IMR-90 (cell line): ENCODE results near the gene UBE2N. TPM values are rescaled to one million over a fixed set of nuclear protein-coding genes. Genes with fewer than 3 reads are reported as not detected.

Experiments
- ATAC-seq: fragments of 200-7000 bp; cut with Tn5 transposase; 2 replicates; pipeline ENCODE4 v1.9.1; 2020; ENCODE audit warnings: low read depth, mild to moderate bottlenecking, moderate library complexity
- BruUV-seq: library from RNA; stranded (reverse); fragments of 400-500 nt; replicated peaks from 2 replicates; lab custom pipeline; 2021; lab: Mats Ljungman, UMichigan
- CTCF ChIA-PET: fragments of 300-600 bp; formaldehyde crosslinking; extraction: SDS; loops from one replicate; lab custom pipeline; 2021; ENCODE audit warnings: antibody characterized with exemption; lab: Yijun Ruan, JAX
- POLR2A ChIA-PET: fragments of 300-600 bp; sonication (Branson Sonifier 250); formaldehyde crosslinking; loops from one replicate; lab custom pipeline; 2022; ENCODE audit warnings: antibody characterized with exemption; ENCODE audit not compliant: unreplicated experiment; lab: Charles Lee
- DNase-seq: peaks from one replicate; pipeline ENCODE4 v3.0.0; 2013
- H2AFZ ChIP-seq: replicated peaks from 2 replicates; pipeline ENCODE3; 2013; ENCODE audit warnings: low read length, mild to moderate bottlenecking; ENCODE audit not compliant: poor library complexity
- H2AK5ac ChIP-seq: 2 replicates; pipeline ENCODE4 v1.6.1; 2013; ENCODE audit warnings: low read depth, low read length, inconsistent platforms
- H2AK9ac ChIP-seq: replicated peaks from 2 replicates; pipeline ENCODE3; 2013; ENCODE audit warnings: mild to moderate bottlenecking, low read depth, low read length, moderate library complexity; ENCODE audit not compliant: poor library complexity
- H2BK120ac ChIP-seq: 2 replicates; pipeline ENCODE4 v1.6.1; 2013; ENCODE audit warnings: low read depth, low read length, inconsistent platforms
- H2BK15ac ChIP-seq: 3 replicates; pipeline ENCODE4 v1.6.1; 2013; ENCODE audit warnings: low read depth, low read length, inconsistent platforms
- H2BK20ac ChIP-seq: 2 replicates; pipeline ENCODE4 v1.6.1; 2013; ENCODE audit warnings: low read depth, mild to moderate bottlenecking, inconsistent platforms, low read length, moderate library complexity
- H2BK5ac ChIP-seq: 2 replicates; pipeline ENCODE4 v1.6.1; 2013; ENCODE audit warnings: mild to moderate bottlenecking, low read depth, low read length, inconsistent platforms; ENCODE audit not compliant: poor library complexity, severe bottlenecking
- H3K14ac ChIP-seq: replicated peaks from 2 replicates; pipeline ENCODE4 v1.6.1; 2013; ENCODE audit warnings: low read depth, low read length, inconsistent platforms
- H3K18ac ChIP-seq: 2 replicates; pipeline ENCODE4 v1.6.1; 2013; ENCODE audit warnings: low read depth, low read length, control low read depth
- H3K23ac ChIP-seq: 2 replicates; pipeline ENCODE4 v1.6.1; 2013; ENCODE audit warnings: low read depth, low read length, inconsistent platforms
- H3K27ac ChIP-seq: 2 replicates; pipeline ENCODE4 v1.5.1; 2013; ENCODE audit warnings: mild to moderate bottlenecking, control low read depth, low read length; ENCODE audit not compliant: insufficient read depth
- H3K27me3 ChIP-seq: 2 replicates; pipeline ENCODE4 v1.6.1; 2013; ENCODE audit warnings: low read length; ENCODE audit not compliant: control insufficient read depth, insufficient read depth
- H3K36me3 ChIP-seq: 2 replicates; pipeline ENCODE4 v1.6.1; 2013; ENCODE audit warnings: low read length, mixed read lengths; ENCODE audit not compliant: control insufficient read depth, insufficient read depth
- H3K4ac ChIP-seq: 2 replicates; pipeline ENCODE4 v1.6.1; 2013; ENCODE audit warnings: low read depth, low read length, inconsistent platforms
- H3K4me1 ChIP-seq: 2 replicates; pipeline ENCODE4 v1.6.1; 2013; ENCODE audit warnings: low read length, mixed read lengths; ENCODE audit not compliant: control insufficient read depth, insufficient read depth
- H3K4me2 ChIP-seq: 2 replicates; pipeline ENCODE4 v1.6.1; 2013; ENCODE audit warnings: low read depth, mild to moderate bottlenecking, control low read depth, low read length, moderate library complexity
- H3K4me3 ChIP-seq: 2 replicates; pipeline ENCODE4 v1.5.1; 2013; ENCODE audit warnings: low read depth, mild to moderate bottlenecking, control low read depth, low read length, moderate library complexity; ENCODE audit not compliant: insufficient read depth
- H3K56ac ChIP-seq: 2 replicates; pipeline ENCODE4 v1.6.1; 2013; ENCODE audit warnings: low read length, inconsistent platforms; ENCODE audit not compliant: insufficient read depth; ENCODE audit errors: extremely low read depth
- H3K79me1 ChIP-seq, 2 experiments: 2 replicates each; pipeline ENCODE4 v1.6.1; 2013; ENCODE audit warnings: low read length in 2 of 2, inconsistent platforms in 1 of 2, low read depth in 1 of 2
- H3K9ac ChIP-seq: 2 replicates; pipeline ENCODE4 v1.6.1; 2013; ENCODE audit warnings: low read depth, low read length, control low read depth
- H3K9me1 ChIP-seq: 2 replicates; pipeline ENCODE4 v1.6.1; 2013; ENCODE audit warnings: low read length, inconsistent platforms; ENCODE audit not compliant: insufficient read depth
- H3K9me3 ChIP-seq: 2 replicates; pipeline ENCODE4 v1.6.1; 2013; ENCODE audit warnings: low read length; ENCODE audit not compliant: control insufficient read depth, insufficient read depth
- H4K20me1 ChIP-seq: 2 replicates; pipeline ENCODE4 v1.6.1; 2013; ENCODE audit warnings: low read length, inconsistent platforms; ENCODE audit not compliant: insufficient read depth
- H4K5ac ChIP-seq: 2 replicates; pipeline ENCODE4 v1.6.1; 2013; ENCODE audit warnings: mild to moderate bottlenecking, low read depth, low read length, control low read depth
- H4K8ac ChIP-seq, 2 experiments: 2 replicates each; pipeline ENCODE4 v1.6.1; 2013; ENCODE audit warnings: low read depth in 2 of 2, low read length in 2 of 2, control low read depth in 1 of 2, inconsistent platforms in 1 of 2
- H4K91ac ChIP-seq: 2 replicates; pipeline ENCODE4 v1.6.1; 2013; ENCODE audit warnings: low read depth, low read length, inconsistent platforms; ENCODE audit not compliant: insufficient read depth
- BHLHE40 ChIP-seq: fragments of 150-350 bp; IDR thresholded peaks from 2 replicates; pipeline ENCODE4 v1.6.1; 2016; ENCODE audit warnings: mild to moderate bottlenecking, low read depth, low read length
- CHD1 ChIP-seq: IDR thresholded peaks from 2 replicates; pipeline ENCODE4 v1.6.1; 2012; ENCODE audit warnings: low read depth, low read length, improper control_type of control experiment
- FOS ChIP-seq: fragments of 150-350 bp; IDR thresholded peaks from 2 replicates; pipeline ENCODE4 v1.6.1; 2016; ENCODE audit warnings: low read depth, low read length
- MAFK ChIP-seq: IDR thresholded peaks from 2 replicates; pipeline ENCODE4 v1.6.1; 2012; ENCODE audit warnings: low read depth, low read length, improper control_type of control experiment
- MXI1 ChIP-seq: IDR thresholded peaks from 2 replicates; pipeline ENCODE4 v1.6.1; 2012; ENCODE audit warnings: low read depth, mild to moderate bottlenecking, low read length, moderate library complexity, borderline replicate concordance
- NFE2L2 ChIP-seq: fragments of 150-350 bp; IDR thresholded peaks from 2 replicates; pipeline ENCODE4 v1.6.1; 2016; ENCODE audit warnings: low read depth, mild to moderate bottlenecking, low read length
- RAD21 ChIP-seq: IDR thresholded peaks from 2 replicates; pipeline ENCODE4 v1.6.1; 2012; ENCODE audit warnings: low read length, improper control_type of control experiment
- RFX5 ChIP-seq: IDR thresholded peaks from 2 replicates; pipeline ENCODE4 v1.8.0; 2012; ENCODE audit warnings: low read depth, mild to moderate bottlenecking, low read length, moderate library complexity
- SMC3 ChIP-seq: fragments of 150-350 bp; IDR thresholded peaks from 2 replicates; pipeline ENCODE4 v1.6.1; 2016; ENCODE audit warnings: low read depth, mild to moderate bottlenecking, antibody characterized with exemption, low read length, moderate library complexity
- dilution Hi-C: fragments of 300-500 bp; cut with HindIII; formaldehyde crosslinking; loops from one replicate; pipeline ENCODE4 v1.14.3; 2018; ENCODE audit warnings: low sequenced_read_pairs; ENCODE audit not compliant: unreplicated experiment
- in situ Hi-C: fragments of 300-500 bp; cut with MboI; formaldehyde crosslinking; loops from 3 replicates; pipeline ENCODE4 v1.14.3; 2019; ENCODE audit warnings: low sequenced_read_pairs, inconsistent platforms, mixed read lengths
- intact Hi-C: fragments of 100-400 bp; cut with micrococcal nuclease; formaldehyde crosslinking; loops from 2 replicates; pipeline ENCODE4 v1.10.0; 2022
- polyA plus RNA-seq, 3 experiments: library from polyadenylated mRNA; depleted of rRNA; stranded (reverse); fragments of >200 nt; gene quantifications; 2 replicates each; pipeline ENCODE4 v1.2.3, GENCODE V29; 2012; ENCODE audit warnings: low replicate concordance in 1 of 3
- total RNA-seq: library from RNA; depleted of rRNA; stranded (reverse); fragments of >200 nt; gene quantifications from 2 replicates; pipeline ENCODE4 v1.2.3, GENCODE V29; 2012
- TF ChIP-seq, protein P1 (sequence below): fragments of 150-350 bp; IDR thresholded peaks from 2 replicates; pipeline ENCODE4 v1.6.1; 2016; ENCODE audit warnings: low read depth, mild to moderate bottlenecking, low read length, moderate library complexity, borderline replicate concordance
- TF ChIP-seq, protein P2 (sequence below): fragments of 150-350 bp; IDR thresholded peaks from 2 replicates; pipeline ENCODE4 v1.6.1; 2017; ENCODE audit warnings: mild to moderate bottlenecking, antibody characterized with exemption, low read length, low read depth

UBE2N gene
- total and polyA plus RNA-seq, 2 of the 4 experiments (the other 2 are of a cell fraction) = 64.5 to 103 TPM

DNA sequence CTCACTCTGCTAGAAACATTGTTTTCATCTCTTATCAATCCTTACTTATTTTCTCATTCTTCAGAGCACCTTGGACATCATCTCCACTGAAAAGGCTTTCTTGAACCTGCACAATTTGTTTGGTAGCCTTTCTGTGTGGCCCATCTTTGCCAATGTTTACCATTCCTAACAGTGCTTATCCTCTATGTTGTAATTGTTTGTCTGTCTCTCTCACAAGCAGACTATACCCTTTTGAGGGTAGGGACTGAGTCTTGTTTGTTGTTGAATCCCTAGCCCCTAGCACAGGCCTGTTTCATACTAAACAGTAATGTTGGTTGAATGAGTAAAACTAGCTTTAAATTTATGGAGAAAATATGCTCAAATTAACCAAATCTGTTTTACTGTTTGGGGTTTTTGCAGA lies 34.8 kb upstream of the UBE2N start (continued):
- TF ChIP-seq MAFK = no peak
- TF ChIP-seq FOS = no peak
- no peak for TF ChIP-seq NFE2L2

DNA sequence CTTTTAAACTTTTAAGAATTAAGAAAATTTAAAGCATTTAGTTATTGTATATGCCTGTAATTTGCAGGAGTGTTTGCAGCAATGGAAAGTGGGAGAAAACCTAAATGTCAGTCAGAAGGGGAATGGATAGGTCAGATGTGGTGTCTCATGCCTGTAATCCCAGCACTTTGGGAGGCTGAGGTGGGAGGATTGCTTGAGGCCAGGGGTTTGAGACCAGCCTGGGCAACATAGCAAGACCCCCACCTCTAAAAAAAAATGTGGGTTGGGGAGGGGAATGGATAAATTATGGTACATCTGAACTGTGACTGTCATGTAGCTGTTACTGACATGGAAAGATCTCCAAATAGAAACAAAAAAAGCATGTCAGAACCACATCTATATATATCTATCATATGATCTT lies 27.6 kb upstream of the UBE2N start:
- intact Hi-C loops = no loop called here
- no peak for ATAC-seq
- H3K9me3 ChIP-seq = no peaks in the 10 kb centered on the region
- H2AK9ac ChIP-seq = no peak overlapping the region
- H3K56ac ChIP-seq = no peak overlapping the region
- H2AK5ac ChIP-seq = no peak overlapping the region
- H2BK120ac ChIP-seq = no peak overlapping the region
- H4K8ac ChIP-seq = no peak overlapping the region
- H2BK20ac ChIP-seq = no peak overlapping the region
- no peak overlapping the region for H3K18ac ChIP-seq
- in situ Hi-C loops = no loop called here
- no peak overlapping the region for H2BK15ac ChIP-seq
- no peak overlapping the region for H2AFZ ChIP-seq
- no peak overlapping the region for H2BK5ac ChIP-seq
- no peak overlapping the region for H3K4ac ChIP-seq
- TF ChIP-seq RFX5 (no peak), BHLHE40 (no peak), RAD21 (no peak), CHD1 (no peak), MXI1 (no peak), MAFK (no peak), SMC3 (no peak), NFE2L2 (no peak)
- TF ChIP-seq, protein P1, sequence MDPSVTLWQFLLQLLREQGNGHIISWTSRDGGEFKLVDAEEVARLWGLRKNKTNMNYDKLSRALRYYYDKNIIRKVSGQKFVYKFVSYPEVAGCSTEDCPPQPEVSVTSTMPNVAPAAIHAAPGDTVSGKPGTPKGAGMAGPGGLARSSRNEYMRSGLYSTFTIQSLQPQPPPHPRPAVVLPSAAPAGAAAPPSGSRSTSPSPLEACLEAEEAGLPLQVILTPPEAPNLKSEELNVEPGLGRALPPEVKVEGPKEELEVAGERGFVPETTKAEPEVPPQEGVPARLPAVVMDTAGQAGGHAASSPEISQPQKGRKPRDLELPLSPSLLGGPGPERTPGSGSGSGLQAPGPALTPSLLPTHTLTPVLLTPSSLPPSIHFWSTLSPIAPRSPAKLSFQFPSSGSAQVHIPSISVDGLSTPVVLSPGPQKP = no peak
- TF ChIP-seq, protein P2, sequence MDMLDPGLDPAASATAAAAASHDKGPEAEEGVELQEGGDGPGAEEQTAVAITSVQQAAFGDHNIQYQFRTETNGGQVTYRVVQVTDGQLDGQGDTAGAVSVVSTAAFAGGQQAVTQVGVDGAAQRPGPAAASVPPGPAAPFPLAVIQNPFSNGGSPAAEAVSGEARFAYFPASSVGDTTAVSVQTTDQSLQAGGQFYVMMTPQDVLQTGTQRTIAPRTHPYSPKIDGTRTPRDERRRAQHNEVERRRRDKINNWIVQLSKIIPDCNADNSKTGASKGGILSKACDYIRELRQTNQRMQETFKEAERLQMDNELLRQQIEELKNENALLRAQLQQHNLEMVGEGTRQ = no peak
- no peak overlapping the region for H3K23ac ChIP-seq
- no peaks in the 10 kb centered on the region for H4K20me1 ChIP-seq
- H3K9ac ChIP-seq = no peak overlapping the region
- H3K4me1 ChIP-seq = no peaks in the 10 kb centered on the region
- no peaks in the 10 kb centered on the region for H3K27me3 ChIP-seq
- BruUV-seq = no TSS peak
- ChIA-PET CTCF (no interaction called here), POLR2A (no interaction called here)
- H3K4me2 ChIP-seq = no peak overlapping the region
- H3K9me1 ChIP-seq = peaks cover 3% of the 10 kb centered on the region; the same call in 1 of the 2 replicates
- no peak overlapping the region for H4K91ac ChIP-seq
- no peak overlapping the region for H4K5ac ChIP-seq
- peaks cover 12 to 49% of the 10 kb centered on the region in 2 experiments; a peak in 3 of 4 replicates for H3K79me1 ChIP-seq
- DNase-seq = no peak
- H3K36me3 ChIP-seq = peaks cover 9% of the 10 kb centered on the region
- H3K4me3 ChIP-seq = no peak overlapping the region
- dilution Hi-C loops = no loop called here
- H3K14ac ChIP-seq = no peak overlapping the region
- H3K27ac ChIP-seq = no peak overlapping the region
